Activated T-cell treated with anti-CD3 and anti-CD28 coated beads, Interleukin-2, amount 50 U/mL, for 4 hours (primary cell): ENCODE measurements around the gene MMEL1. TPM values are rescaled to one million over a fixed set of nuclear protein-coding genes. Genes with fewer than 3 reads are reported as not detected.
"Not testable (repeated sequence)": the region's sequence is repeated elsewhere in the genome, so short reads cannot be mapped to it uniquely, and the experiment has no call there.

ENCODE experiments used
- ATAC-seq, 2 donors: fragments of 200-7000 bp; cut with Tn5 transposase; one replicate each; pipeline ENCODE4 v1.10.0; 2021
- DNase-seq: peaks from one replicate; pipeline ENCODE4 v3.0.0-alpha.2; 2020
- H3K27me3 Mint-ChIP-seq: one replicate; pipeline ENCODE4 v1.8.0; 2021; ENCODE audit warnings: low read depth, mixed read lengths
- H3K36me3 Mint-ChIP-seq: one replicate; pipeline ENCODE4 v1.8.0; 2022; ENCODE audit warnings: mixed read lengths; ENCODE audit not compliant: insufficient read depth
- H3K4me1 Mint-ChIP-seq: one replicate; pipeline ENCODE4 v1.8.0; 2021; ENCODE audit warnings: low read depth, mixed read lengths
- H3K4me3 Mint-ChIP-seq: one replicate; pipeline ENCODE4 v1.8.0; 2021; ENCODE audit warnings: mild to moderate bottlenecking, moderate library complexity, mixed read lengths
- H3K9me3 Mint-ChIP-seq: one replicate; pipeline ENCODE4 v1.8.0; 2021; ENCODE audit warnings: mixed read lengths
- total RNA-seq, 3 donors: library from RNA; stranded (reverse); gene quantifications; one replicate each; pipeline ENCODE4 v1.2.1, GENCODE V29; 2021

Gene MMEL1
- total RNA-seq, 3 donors from 2014 or later = 0.61 to 0.68 TPM; not detected in 1

GRCh38 chr1:2588661-2589430 is 44.0 kb downstream of the MMEL1 start:
- no peaks in the 10 kb centered on the region for H3K27me3 Mint-ChIP-seq
- ATAC-seq (no peak), DNase-seq (no peak)
- peaks cover 21% of the 10 kb centered on the region for H3K4me1 Mint-ChIP-seq
- H3K4me3 Mint-ChIP-seq = peak overlapping the region; percentile 38
- no peaks in the 10 kb centered on the region for H3K9me3 Mint-ChIP-seq
- H3K36me3 Mint-ChIP-seq = no peaks in the 10 kb centered on the region

DNA sequence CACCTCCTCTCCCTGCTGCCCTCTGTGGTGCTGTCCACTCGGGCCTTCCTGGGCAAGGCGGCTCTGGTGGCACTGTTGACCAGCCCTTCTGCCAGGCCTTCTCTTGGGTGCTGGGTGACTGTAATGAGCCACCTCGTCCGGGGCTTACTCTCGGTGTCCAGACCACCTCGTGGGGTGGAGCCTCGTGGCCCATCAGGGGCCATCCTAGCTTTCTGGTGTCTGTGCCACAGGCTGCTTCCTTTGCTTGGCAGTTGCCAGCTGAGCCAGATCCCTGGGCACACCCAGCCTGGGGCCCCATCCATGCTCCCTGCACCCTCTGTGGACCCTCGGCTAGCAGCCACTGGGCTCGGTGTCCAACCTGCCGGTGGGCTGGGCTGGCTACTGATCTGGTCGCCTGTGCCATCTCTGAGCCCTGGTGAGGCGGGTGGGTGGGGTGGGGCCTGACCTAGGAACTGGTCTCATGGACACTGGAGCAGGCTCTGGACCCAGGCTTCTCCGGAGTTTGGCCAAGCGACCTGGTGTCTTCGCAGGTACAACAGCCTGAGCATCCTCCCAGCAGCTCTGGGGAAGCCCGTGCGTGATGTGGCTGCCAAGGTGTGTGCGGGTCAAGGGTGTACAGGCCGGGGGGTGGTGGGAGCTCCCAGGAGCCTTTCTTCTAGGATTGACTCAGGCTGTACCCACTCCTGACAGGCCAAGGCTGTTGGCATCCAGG is 44.8 kb downstream of the MMEL1 start:
- Mint-ChIP-seq H3K9me3 (no peaks in the 10 kb centered on the region), H3K4me3 (peak overlapping the region; percentile 76), H3K4me1 (peaks cover 29% of the 10 kb centered on the region), H3K36me3 (no peaks in the 10 kb centered on the region), H3K27me3 (no peaks in the 10 kb centered on the region)
- DNase-seq (no peak), ATAC-seq (no peak)

- ATAC-seq (peak; percentile 1 to 3), DNase-seq (no peak)
- H3K4me3 Mint-ChIP-seq = peak overlapping the region; percentile 76
- H3K27me3 Mint-ChIP-seq = no peaks in the 10 kb centered on the region
- no peaks in the 10 kb centered on the region for H3K36me3 Mint-ChIP-seq
- peaks cover 33% of the 10 kb centered on the region for H3K4me1 Mint-ChIP-seq
- H3K9me3 Mint-ChIP-seq = no peaks in the 10 kb centered on the region
These were observed 45.6 kb downstream of the MMEL1 start for GRCh38 chr1:2587071-2587859.

GRCh38 chr1:2586154-2587070 is 46.4 kb downstream of the MMEL1 start, which contains the start of gene PRXL2B:
TSS of gene PRXL2B (plus strand) at chr1:2586777. CDS start at chr1:2586886, 109 bp downstream.
- peaks cover 41% of the 10 kb centered on the region for H3K4me1 Mint-ChIP-seq
- peak; percentile 84 for ATAC-seq

DNA sequence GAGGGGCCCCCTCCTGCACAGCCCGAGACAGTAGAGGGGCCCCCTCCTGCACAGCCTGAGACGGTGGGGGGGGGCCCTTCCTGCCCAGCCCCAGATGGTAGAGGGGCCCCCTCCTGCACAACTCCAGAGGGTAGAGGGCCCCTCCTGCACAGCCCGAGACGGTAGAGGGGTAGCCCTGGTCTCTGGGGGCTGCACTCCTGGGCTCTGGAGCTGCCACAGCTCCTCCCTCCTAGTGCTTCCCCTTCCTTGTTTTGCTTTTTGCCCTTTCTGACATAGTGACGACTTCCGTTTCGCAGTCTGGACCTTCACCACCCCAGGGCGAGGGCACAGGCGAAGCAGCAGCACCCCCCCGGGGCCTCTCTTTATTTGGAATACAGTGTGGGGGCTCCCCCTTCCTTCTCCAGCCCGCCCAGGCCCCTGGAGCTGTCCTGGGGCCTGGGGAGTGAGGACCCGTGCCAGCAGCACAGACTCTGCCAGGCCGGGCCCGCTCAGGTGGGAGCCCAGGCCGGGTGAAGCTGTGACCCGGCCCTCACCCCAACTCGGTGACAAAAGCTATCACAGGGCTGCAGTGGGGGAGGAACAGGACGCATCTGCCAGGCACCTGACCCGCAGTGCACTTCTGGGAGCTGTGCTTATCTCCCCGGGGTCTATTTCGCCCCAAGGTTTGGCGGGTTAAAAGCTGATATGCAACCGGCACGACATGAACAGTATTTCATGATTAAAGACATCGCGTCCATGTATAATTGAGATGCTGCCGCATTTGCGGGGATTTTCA is 47.3 kb downstream of the MMEL1 start:
- Mint-ChIP-seq H3K4me3 (peak overlapping the region; percentile 83), H3K36me3 (no peaks in the 10 kb centered on the region), H3K4me1 (peaks cover 50% of the 10 kb centered on the region), H3K27me3 (no peaks in the 10 kb centered on the region), H3K9me3 (no peaks in the 10 kb centered on the region)
- peak; percentile 56 for DNase-seq
- peak; percentile 32 to 37 for ATAC-seq

More at GRCh38 chr1:2586154-2587070, 46.4 kb downstream of the MMEL1 start, which contains the start of gene PRXL2B:
- H3K4me3 Mint-ChIP-seq = peak within 1 kb of the TSS; percentile 86
- H3K27me3 Mint-ChIP-seq = no peaks in the 10 kb centered on the region
- H3K36me3 Mint-ChIP-seq = no peaks in the 10 kb centered on the region
- no peaks in the 10 kb centered on the region for H3K9me3 Mint-ChIP-seq
- peak; percentile 97 for DNase-seq

DNA sequence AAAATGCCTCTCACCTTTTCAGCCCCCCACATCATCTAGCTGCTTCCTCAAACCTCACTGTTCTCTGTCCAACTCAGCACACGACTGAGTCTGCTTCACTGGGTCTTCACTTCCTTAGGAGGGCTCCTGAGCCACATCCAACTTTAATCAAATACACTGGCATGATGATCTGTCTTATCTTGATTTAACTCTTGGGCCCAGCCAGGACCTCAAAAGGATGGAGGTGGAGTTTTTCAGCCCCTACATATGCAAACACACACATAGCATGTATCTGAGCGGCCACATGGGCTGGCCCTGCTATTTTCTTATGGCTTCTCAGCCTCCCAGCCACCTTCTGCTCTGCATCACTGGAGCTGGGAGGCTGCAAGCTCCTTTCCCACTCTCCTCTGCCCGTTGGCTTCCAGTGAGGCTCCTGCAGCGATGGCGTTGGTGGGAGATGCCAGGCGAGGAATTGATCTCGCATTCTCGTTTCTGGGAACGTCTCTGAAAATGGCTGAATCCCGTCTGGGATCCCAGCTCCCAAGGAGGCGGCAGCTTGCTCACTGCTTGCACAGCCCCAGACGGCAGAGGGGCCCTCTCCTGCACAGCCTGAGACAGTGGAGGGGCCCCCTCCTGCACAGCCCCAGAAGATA is 48.0 kb downstream of the MMEL1 start:
- Mint-ChIP-seq H3K36me3 (no peaks in the 10 kb centered on the region), H3K4me1 (peaks cover 55% of the 10 kb centered on the region), H3K27me3 (no peaks in the 10 kb centered on the region), H3K4me3 (peak overlapping the region; percentile 83), H3K9me3 (no peaks in the 10 kb centered on the region)
- ATAC-seq (no peak), DNase-seq (no peak)

- Mint-ChIP-seq H3K27me3 (no peaks in the 10 kb centered on the region), H3K9me3 (no peaks in the 10 kb centered on the region), H3K36me3 (peaks cover under 1% of the 10 kb centered on the region), H3K4me3 (peak overlapping the region; percentile 83), H3K4me1 (peaks cover 63% of the 10 kb centered on the region)
- ATAC-seq (no peak), DNase-seq (no peak)
These were observed 48.9 kb downstream of the MMEL1 start for GRCh38 chr1:2583871-2584351.

DNA sequence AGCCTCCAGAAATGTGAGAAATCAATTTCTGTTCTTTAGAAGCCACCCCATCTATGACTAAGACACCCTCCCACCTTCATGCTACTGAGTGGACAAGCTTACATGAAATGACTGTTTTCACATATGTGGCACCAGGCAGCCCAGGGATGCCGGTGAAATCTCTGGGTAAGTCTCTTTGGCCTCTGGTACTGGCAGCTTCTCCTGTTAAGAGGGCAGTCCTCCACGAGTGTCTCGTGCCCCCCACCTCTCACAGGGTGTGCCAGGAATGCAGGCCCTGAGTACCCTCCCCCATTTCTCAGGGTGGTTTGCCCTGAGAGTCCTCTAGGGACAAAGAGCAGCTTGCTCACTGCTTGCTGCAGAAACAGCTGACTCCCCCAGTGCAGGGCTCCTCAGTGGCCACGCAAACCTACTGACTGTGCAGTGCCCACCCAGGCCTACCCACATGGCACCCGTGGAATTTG is 49.5 kb downstream of the MMEL1 start:
- Mint-ChIP-seq H3K27me3 (no peaks in the 10 kb centered on the region), H3K36me3 (peaks cover 2% of the 10 kb centered on the region), H3K4me1 (peaks cover 69% of the 10 kb centered on the region), H3K9me3 (no peaks in the 10 kb centered on the region), H3K4me3 (peak overlapping the region; percentile 83)
- ATAC-seq = no peak
- DNase-seq = no peak

DNA sequence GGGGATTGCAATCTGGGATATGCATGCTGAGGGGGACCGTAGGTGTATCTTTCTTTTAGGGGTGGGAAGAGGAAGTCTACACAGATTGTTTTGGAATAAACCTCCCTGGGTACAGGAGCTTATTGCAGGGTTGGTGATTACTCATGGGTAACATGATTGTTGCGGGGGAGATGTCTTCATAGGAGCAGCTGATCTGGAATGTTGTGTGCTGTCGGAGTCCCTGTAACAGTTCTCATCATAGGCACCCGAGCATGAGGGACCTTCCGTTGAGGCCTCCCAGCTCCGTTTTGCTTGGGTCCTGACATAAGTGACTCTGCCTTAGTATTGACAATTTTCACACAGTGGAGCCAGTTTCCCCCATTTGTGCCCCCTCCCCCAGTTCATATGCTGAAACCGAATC is 50.4 kb downstream of the MMEL1 start:
- no peak for DNase-seq
- Mint-ChIP-seq H3K9me3 (no peaks in the 10 kb centered on the region), H3K27me3 (no peaks in the 10 kb centered on the region), H3K4me3 (no peak overlapping the region), H3K36me3 (peaks cover 2% of the 10 kb centered on the region), H3K4me1 (peaks cover 74% of the 10 kb centered on the region)
- ATAC-seq = no peak

GRCh38 chr1:2580691-2581090 is 52.1 kb downstream of the MMEL1 start:
- Mint-ChIP-seq H3K4me3 (no peak overlapping the region), H3K9me3 (no peaks in the 10 kb centered on the region), H3K36me3 (peaks cover 2% of the 10 kb centered on the region), H3K27me3 (no peaks in the 10 kb centered on the region), H3K4me1 (peaks cover 88% of the 10 kb centered on the region)
- DNase-seq (no peak), ATAC-seq (no peak)

- H3K27me3 Mint-ChIP-seq = no peaks in the 10 kb centered on the region
- peaks cover 4% of the 10 kb centered on the region for H3K9me3 Mint-ChIP-seq
- peak overlapping the region; percentile 77 for H3K4me3 Mint-ChIP-seq
- ATAC-seq (no peak), DNase-seq (no peak)
- H3K36me3 Mint-ChIP-seq = peaks cover 2% of the 10 kb centered on the region
- peaks cover 75% of the 10 kb centered on the region for H3K4me1 Mint-ChIP-seq
These were observed 54.1 kb downstream of the MMEL1 start for GRCh38 chr1:2578758-2579118.

GRCh38 chr1:2577565-2578075 is 55.2 kb downstream of the MMEL1 start:
- H3K27me3 Mint-ChIP-seq, H3K36me3 Mint-ChIP-seq: not testable (repeated sequence)
- Mint-ChIP-seq H3K9me3 (peaks cover 11% of the 10 kb centered on the region), H3K4me1 (peaks cover 65% of the 10 kb centered on the region), H3K4me3 (peak overlapping the region; percentile 77)
- ATAC-seq (peak; percentile 46 to 53), DNase-seq (peak; percentile 35)
